Measurements from ENCODE around the gene LMO3.

DNA sequence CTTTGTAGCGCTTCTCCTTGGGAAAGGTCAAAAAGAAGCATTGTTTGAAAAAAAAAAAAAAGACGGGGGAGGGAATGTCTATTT is at the start of gene LMO3:
- TF ChIP-seq POLR2A (IDR thresholded peaks at IDR 0.05; ENCODE audit: borderline replicate concordance, extremely low read depth, insufficient read depth, insufficient read length) = no peak
- TF ChIP-seq, protein P1, sequence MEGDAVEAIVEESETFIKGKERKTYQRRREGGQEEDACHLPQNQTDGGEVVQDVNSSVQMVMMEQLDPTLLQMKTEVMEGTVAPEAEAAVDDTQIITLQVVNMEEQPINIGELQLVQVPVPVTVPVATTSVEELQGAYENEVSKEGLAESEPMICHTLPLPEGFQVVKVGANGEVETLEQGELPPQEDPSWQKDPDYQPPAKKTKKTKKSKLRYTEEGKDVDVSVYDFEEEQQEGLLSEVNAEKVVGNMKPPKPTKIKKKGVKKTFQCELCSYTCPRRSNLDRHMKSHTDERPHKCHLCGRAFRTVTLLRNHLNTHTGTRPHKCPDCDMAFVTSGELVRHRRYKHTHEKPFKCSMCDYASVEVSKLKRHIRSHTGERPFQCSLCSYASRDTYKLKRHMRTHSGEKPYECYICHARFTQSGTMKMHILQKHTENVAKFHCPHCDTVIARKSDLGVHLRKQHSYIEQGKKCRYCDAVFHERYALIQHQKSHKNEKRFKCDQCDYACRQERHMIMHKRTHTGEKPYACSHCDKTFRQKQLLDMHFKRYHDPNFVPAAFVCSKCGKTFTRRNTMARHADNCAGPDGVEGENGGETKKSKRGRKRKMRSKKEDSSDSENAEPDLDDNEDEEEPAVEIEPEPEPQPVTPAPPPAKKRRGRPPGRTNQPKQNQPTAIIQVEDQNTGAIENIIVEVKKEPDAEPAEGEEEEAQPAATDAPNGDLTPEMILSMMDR (IDR thresholded peaks at IDR 0.05 in 2 of 3, conservative IDR thresholded peaks at IDR 0.05 in 1 of 3; ENCODE audit: borderline replicate concordance in 1 of 3, insufficient read depth in 1 of 3, low read depth in 2 of 3, low read length in 2 of 3) = no peak
- no peak for TF ChIP-seq CEBPB (IDR thresholded peaks at IDR 0.05; ENCODE audit: low read depth)
- no peak for TF ChIP-seq YY1 (IDR thresholded peaks at IDR 0.05; ENCODE audit: extremely low read depth, insufficient replicate concordance, low read depth, low read length)
- TF ChIP-seq, protein P2, sequence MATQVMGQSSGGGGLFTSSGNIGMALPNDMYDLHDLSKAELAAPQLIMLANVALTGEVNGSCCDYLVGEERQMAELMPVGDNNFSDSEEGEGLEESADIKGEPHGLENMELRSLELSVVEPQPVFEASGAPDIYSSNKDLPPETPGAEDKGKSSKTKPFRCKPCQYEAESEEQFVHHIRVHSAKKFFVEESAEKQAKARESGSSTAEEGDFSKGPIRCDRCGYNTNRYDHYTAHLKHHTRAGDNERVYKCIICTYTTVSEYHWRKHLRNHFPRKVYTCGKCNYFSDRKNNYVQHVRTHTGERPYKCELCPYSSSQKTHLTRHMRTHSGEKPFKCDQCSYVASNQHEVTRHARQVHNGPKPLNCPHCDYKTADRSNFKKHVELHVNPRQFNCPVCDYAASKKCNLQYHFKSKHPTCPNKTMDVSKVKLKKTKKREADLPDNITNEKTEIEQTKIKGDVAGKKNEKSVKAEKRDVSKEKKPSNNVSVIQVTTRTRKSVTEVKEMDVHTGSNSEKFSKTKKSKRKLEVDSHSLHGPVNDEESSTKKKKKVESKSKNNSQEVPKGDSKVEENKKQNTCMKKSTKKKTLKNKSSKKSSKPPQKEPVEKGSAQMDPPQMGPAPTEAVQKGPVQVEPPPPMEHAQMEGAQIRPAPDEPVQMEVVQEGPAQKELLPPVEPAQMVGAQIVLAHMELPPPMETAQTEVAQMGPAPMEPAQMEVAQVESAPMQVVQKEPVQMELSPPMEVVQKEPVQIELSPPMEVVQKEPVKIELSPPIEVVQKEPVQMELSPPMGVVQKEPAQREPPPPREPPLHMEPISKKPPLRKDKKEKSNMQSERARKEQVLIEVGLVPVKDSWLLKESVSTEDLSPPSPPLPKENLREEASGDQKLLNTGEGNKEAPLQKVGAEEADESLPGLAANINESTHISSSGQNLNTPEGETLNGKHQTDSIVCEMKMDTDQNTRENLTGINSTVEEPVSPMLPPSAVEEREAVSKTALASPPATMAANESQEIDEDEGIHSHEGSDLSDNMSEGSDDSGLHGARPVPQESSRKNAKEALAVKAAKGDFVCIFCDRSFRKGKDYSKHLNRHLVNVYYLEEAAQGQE (IDR thresholded peaks at IDR 0.05; ENCODE audit: low read depth) = no peak
- no peak for TF ChIP-seq SRF (IDR thresholded peaks at IDR 0.05; ENCODE audit: low read depth)
- no peak for TF ChIP-seq EZH2 (IDR thresholded peaks at IDR 0.05)
- no peak for TF ChIP-seq POLR2AphosphoS5 (IDR thresholded peaks at IDR 0.05; ENCODE audit: low read depth, low read length)
- TF ChIP-seq RAD21 (IDR thresholded peaks at IDR 0.05; ENCODE audit: low read depth) = no peak
- TF ChIP-seq SP1 (IDR thresholded peaks at IDR 0.05; ENCODE audit: low read depth) = no peak
- no peak for TF ChIP-seq SIN3A (IDR thresholded peaks at IDR 0.05; ENCODE audit: low read depth)
- TF ChIP-seq EGR1 (IDR thresholded peaks at IDR 0.05; ENCODE audit: low read depth) = no peak
- TF ChIP-seq FOSL1 (IDR thresholded peaks at IDR 0.05; ENCODE audit: low read depth) = no peak
